ENCODE measurements around the gene MGAT3. TPM values are rescaled to one million over a fixed set of nuclear protein-coding genes. Genes with fewer than 3 reads are reported as not detected.

MGAT3 gene
- total and polyA plus RNA-seq, 2 of the 13 experiments (the other 11 are each of a cell fraction or from before 2014, with no cell fraction given) = 0.11 to 0.15 TPM

- TF ChIP-seq CERS6 (CRISPR knock-in tag; IDR thresholded peaks at IDR 0.05) (no peak), MYC (CRISPR knock-in tag; IDR thresholded peaks at IDR 0.05; ENCODE audit: borderline replicate concordance) (no peak), ZNF782 (CRISPR knock-in tag; IDR thresholded peaks at IDR 0.05; ENCODE audit: borderline replicate concordance) (no peak), ONECUT2 (CRISPR knock-in tag; IDR thresholded peaks at IDR 0.05) (no peak), ZNF788 (CRISPR knock-in tag; IDR thresholded peaks at IDR 0.05; ENCODE audit: borderline replicate concordance) (0 out of 2 replicates have a peak, but pooled peaks have one; percentile 5), TBL1XR1 (IDR thresholded peaks at IDR 0.05; ENCODE audit: borderline replicate concordance, low read length, partially characterized antibody) (no peak), NFKB2 (CRISPR knock-in tag; IDR thresholded peaks at IDR 0.05; ENCODE audit: borderline replicate concordance) (no peak), CREB1 (IDR thresholded peaks at IDR 0.05) (no peak), CREB1 (CRISPR knock-in tag; IDR thresholded peaks at IDR 0.05) (no peak), ZNF784 (CRISPR knock-in tag; IDR thresholded peaks at IDR 0.05; ENCODE audit: borderline replicate concordance) (no peak), ZNF30 (CRISPR knock-in tag; IDR thresholded peaks at IDR 0.05) (no peak), ZMAT3 (CRISPR knock-in tag; conservative IDR thresholded peaks at IDR 0.05) (no peak; the same call in 1 of the 2 replicates), PBX2 (CRISPR knock-in tag; IDR thresholded peaks at IDR 0.05) (no peak), ZIK1 (CRISPR knock-in tag; IDR thresholded peaks at IDR 0.05; ENCODE audit: borderline replicate concordance, low read depth) (0 out of 2 replicates have a peak, but pooled peaks have one; percentile 17), ZNF10 (CRISPR knock-in tag; IDR thresholded peaks at IDR 0.05; ENCODE audit: borderline replicate concordance, low read depth) (no peak), ARHGAP35 (CRISPR knock-in tag; IDR thresholded peaks at IDR 0.05; ENCODE audit: borderline replicate concordance) (no peak), ZNF775 (CRISPR knock-in tag; IDR thresholded peaks at IDR 0.05; ENCODE audit: borderline replicate concordance) (no peak), ZBTB21 (CRISPR knock-in tag; IDR thresholded peaks at IDR 0.05) (no peak), MYNN (CRISPR knock-in tag; IDR thresholded peaks at IDR 0.05; ENCODE audit: low read depth) (no peak), RXRA (CRISPR knock-in tag; IDR thresholded peaks at IDR 0.05) (no peak), ESRRA (CRISPR knock-in tag; IDR thresholded peaks at IDR 0.05; ENCODE audit: low read depth) (no peak), KLF6 (CRISPR knock-in tag; IDR thresholded peaks at IDR 0.05) (no peak), HNRNPUL1 (IDR thresholded peaks at IDR 0.05; ENCODE audit: low read depth, low read length) (no peak), ZBTB7B (CRISPR knock-in tag; IDR thresholded peaks at IDR 0.05) (peak; percentile 89), ELF1 (CRISPR knock-in tag; IDR thresholded peaks at IDR 0.05) (no peak), ZNF329 (CRISPR knock-in tag; IDR thresholded peaks at IDR 0.05; ENCODE audit: low read depth) (no peak), ZNF136 (CRISPR knock-in tag; IDR thresholded peaks at IDR 0.05; ENCODE audit: low read depth) (no peak), TSC22D2 (CRISPR knock-in tag; IDR thresholded peaks at IDR 0.05; ENCODE audit: borderline replicate concordance) (no peak), NR2F2 (IDR thresholded peaks at IDR 0.05; ENCODE audit: borderline replicate concordance, low read depth) (no peak), ELF3 (CRISPR knock-in tag; IDR thresholded peaks at IDR 0.05) (no peak; the same call in 1 of the 2 replicates), ZFAT (CRISPR knock-in tag; conservative IDR thresholded peaks at IDR 0.05) (no peak), ISX (CRISPR knock-in tag; conservative IDR thresholded peaks at IDR 0.05) (no peak)
These were observed 77.3 kb downstream of the MGAT3 start (continued) for GRCh38 chr22:39534092-39534506.
